Keratinocyte (primary cell): ENCODE data around the gene SYCN.

ENCODE experiments used
- EZH2 ChIP-seq: IDR thresholded peaks from one replicate; pipeline ENCODE4 v1.6.1; 2012; ENCODE audit warnings: inconsistent platforms, mild to moderate bottlenecking, low read length, moderate library complexity
- TF ChIP-seq, protein P1 (sequence below), 3 experiments: IDR thresholded peaks in 1 of 3; conservative IDR thresholded peaks in 1 of 3; optimal IDR thresholded peaks in 1 of 3; 2 replicates in 2 of 3; 3 replicates in 1 of 3; pipeline versions ENCODE3 to v1.5.1; 2011; ENCODE audit warnings: low read length in 3 of 3, mild to moderate bottlenecking in 3 of 3, moderate library complexity in 2 of 3, control low read depth in 1 of 3, inconsistent platforms in 1 of 3; ENCODE audit not compliant: insufficient read depth in 2 of 3; ENCODE audit errors: extremely low read depth in 1 of 3

DNA sequence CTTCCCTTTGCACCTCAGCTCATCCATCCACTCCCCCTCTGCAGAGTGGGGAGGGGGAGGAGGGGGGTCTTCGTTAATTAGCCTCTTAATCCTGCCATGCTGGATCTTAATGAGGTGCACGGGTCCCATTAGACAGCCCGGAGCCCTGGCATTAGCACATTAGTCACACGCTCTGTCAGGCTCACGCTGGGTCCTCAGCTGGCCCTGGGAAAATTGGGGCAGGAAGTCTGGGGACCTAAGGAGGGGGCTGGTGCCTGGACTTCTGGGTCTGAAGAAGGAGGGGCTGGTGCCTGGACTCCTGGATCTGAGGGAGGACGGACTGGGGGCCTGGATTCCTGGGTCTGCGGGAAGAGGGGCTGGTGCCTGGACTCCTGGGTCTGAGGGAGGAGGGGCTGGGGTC, 7.7 kb downstream of the SYCN start:
- TF ChIP-seq, protein P1, sequence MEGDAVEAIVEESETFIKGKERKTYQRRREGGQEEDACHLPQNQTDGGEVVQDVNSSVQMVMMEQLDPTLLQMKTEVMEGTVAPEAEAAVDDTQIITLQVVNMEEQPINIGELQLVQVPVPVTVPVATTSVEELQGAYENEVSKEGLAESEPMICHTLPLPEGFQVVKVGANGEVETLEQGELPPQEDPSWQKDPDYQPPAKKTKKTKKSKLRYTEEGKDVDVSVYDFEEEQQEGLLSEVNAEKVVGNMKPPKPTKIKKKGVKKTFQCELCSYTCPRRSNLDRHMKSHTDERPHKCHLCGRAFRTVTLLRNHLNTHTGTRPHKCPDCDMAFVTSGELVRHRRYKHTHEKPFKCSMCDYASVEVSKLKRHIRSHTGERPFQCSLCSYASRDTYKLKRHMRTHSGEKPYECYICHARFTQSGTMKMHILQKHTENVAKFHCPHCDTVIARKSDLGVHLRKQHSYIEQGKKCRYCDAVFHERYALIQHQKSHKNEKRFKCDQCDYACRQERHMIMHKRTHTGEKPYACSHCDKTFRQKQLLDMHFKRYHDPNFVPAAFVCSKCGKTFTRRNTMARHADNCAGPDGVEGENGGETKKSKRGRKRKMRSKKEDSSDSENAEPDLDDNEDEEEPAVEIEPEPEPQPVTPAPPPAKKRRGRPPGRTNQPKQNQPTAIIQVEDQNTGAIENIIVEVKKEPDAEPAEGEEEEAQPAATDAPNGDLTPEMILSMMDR (optimal IDR thresholded peaks at IDR 0.05 in 1 of 3, IDR thresholded peaks at IDR 0.05 in 1 of 3, conservative IDR thresholded peaks at IDR 0.05 in 1 of 3; ENCODE audit: extremely low read depth in 1 of 3, insufficient read depth in 2 of 3, low read length in 3 of 3): no peak
- TF ChIP-seq EZH2: no peak
